Measurements from ENCODE around the gene VSTM5.

DNA sequence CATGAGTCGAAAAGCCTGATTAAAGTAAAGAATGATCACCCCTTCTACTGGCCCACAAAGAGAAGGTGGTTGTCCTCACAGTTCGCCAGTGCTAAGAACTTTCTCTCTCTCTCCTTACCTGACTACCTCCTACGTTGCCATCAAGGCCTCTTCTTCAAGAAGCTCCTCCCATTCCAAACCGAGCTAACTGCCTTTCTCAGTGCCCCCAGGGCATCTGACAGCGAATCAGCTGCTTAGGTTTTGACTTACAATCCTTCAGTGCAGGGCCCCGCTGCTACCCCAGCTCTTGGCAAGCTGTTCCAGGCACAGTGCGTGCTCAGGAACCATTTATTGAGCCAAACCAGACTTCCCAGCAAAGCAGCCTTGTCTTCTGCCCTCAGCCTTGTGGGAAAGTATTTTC, 5.8 kb downstream of the VSTM5 start:
- TF ChIP-seq, protein P1, sequence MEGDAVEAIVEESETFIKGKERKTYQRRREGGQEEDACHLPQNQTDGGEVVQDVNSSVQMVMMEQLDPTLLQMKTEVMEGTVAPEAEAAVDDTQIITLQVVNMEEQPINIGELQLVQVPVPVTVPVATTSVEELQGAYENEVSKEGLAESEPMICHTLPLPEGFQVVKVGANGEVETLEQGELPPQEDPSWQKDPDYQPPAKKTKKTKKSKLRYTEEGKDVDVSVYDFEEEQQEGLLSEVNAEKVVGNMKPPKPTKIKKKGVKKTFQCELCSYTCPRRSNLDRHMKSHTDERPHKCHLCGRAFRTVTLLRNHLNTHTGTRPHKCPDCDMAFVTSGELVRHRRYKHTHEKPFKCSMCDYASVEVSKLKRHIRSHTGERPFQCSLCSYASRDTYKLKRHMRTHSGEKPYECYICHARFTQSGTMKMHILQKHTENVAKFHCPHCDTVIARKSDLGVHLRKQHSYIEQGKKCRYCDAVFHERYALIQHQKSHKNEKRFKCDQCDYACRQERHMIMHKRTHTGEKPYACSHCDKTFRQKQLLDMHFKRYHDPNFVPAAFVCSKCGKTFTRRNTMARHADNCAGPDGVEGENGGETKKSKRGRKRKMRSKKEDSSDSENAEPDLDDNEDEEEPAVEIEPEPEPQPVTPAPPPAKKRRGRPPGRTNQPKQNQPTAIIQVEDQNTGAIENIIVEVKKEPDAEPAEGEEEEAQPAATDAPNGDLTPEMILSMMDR (IDR thresholded peaks at IDR 0.05), result no peak
- TF ChIP-seq POLR2AphosphoS5 (IDR thresholded peaks at IDR 0.05) (no peak), EP300 (IDR thresholded peaks at IDR 0.05) (no peak), POLR2A (IDR thresholded peaks at IDR 0.05) (no peak)

All from sigmoid colon (tissue), 4 donors.